Measurements from ENCODE around the gene LMTK3.

The LMTK3 gene

GRCh38 chr19:48552406-48553322 lies 41.0 kb upstream of the LMTK3 start:
- DNase-seq (ENCODE audit: insufficient read length, low spot score), result no peak

GRCh38 chr19:48551437-48552302 lies 40.0 kb upstream of the LMTK3 start, which contains the start of gene SULT2B1:
Gene SULT2B1, plus strand, starts transcription at chr19:48552172. Its CDS starts 81 bp downstream, at chr19:48552253.
- TF ChIP-seq POLR2AphosphoS5 (IDR thresholded peaks at IDR 0.05; ENCODE audit: low read depth, low read length), result no peak
- no peak for TF ChIP-seq TAF1 (IDR thresholded peaks at IDR 0.05; ENCODE audit: low read depth, low read length)
- no peak for TF ChIP-seq POLR2A (IDR thresholded peaks at IDR 0.05; ENCODE audit: low read depth, low read length)
- TF ChIP-seq POU2F2 (IDR thresholded peaks at IDR 0.05; ENCODE audit: low read depth, low read length), result no peak
- no peak for TF ChIP-seq SPI1 (IDR thresholded peaks at IDR 0.05; ENCODE audit: low read depth, low read length)
- TF ChIP-seq PAX5 (IDR thresholded peaks at IDR 0.05; ENCODE audit: insufficient read depth, low read length, severe bottlenecking), result no peak
- DNase-seq (ENCODE audit: insufficient read length, low spot score), result no peak
- FAIRE-seq, result no peak

More at GRCh38 chr19:48552406-48553322, 41.0 kb upstream of the LMTK3 start:
- TF ChIP-seq POLR2AphosphoS5 (IDR thresholded peaks at IDR 0.05; ENCODE audit: low read depth, low read length) (no peak), TAF1 (IDR thresholded peaks at IDR 0.05; ENCODE audit: low read depth, low read length) (no peak), POU2F2 (IDR thresholded peaks at IDR 0.05; ENCODE audit: low read depth, low read length) (no peak), SPI1 (IDR thresholded peaks at IDR 0.05; ENCODE audit: low read depth, low read length) (no peak), PAX5 (IDR thresholded peaks at IDR 0.05; ENCODE audit: insufficient read depth, low read length, severe bottlenecking) (no peak), POLR2A (IDR thresholded peaks at IDR 0.05; ENCODE audit: low read depth, low read length) (no peak)
- FAIRE-seq, result no peak

- no peak for FAIRE-seq
- TF ChIP-seq TAF1 (IDR thresholded peaks at IDR 0.05; ENCODE audit: low read depth, low read length) (no peak), POU2F2 (IDR thresholded peaks at IDR 0.05; ENCODE audit: low read depth, low read length) (no peak), PAX5 (IDR thresholded peaks at IDR 0.05; ENCODE audit: insufficient read depth, low read length, severe bottlenecking) (no peak), SPI1 (IDR thresholded peaks at IDR 0.05; ENCODE audit: low read depth, low read length) (no peak), POLR2AphosphoS5 (IDR thresholded peaks at IDR 0.05; ENCODE audit: low read depth, low read length) (no peak), POLR2A (IDR thresholded peaks at IDR 0.05; ENCODE audit: low read depth, low read length) (no peak)
Observed at GRCh38 chr19:48549380-48549779, 37.7 kb upstream of the LMTK3 start.

GRCh38 chr19:48548253-48548911 lies 36.7 kb upstream of the LMTK3 start:
- FAIRE-seq, result no peak
- DNase-seq (ENCODE audit: insufficient read length, low spot score), result no peak
- TF ChIP-seq SPI1 (IDR thresholded peaks at IDR 0.05; ENCODE audit: low read depth, low read length) (no peak), POU2F2 (IDR thresholded peaks at IDR 0.05; ENCODE audit: low read depth, low read length) (no peak), POLR2A (IDR thresholded peaks at IDR 0.05; ENCODE audit: low read depth, low read length) (no peak), TAF1 (IDR thresholded peaks at IDR 0.05; ENCODE audit: low read depth, low read length) (no peak), POLR2AphosphoS5 (IDR thresholded peaks at IDR 0.05; ENCODE audit: low read depth, low read length) (no peak), PAX5 (IDR thresholded peaks at IDR 0.05; ENCODE audit: insufficient read depth, low read length, severe bottlenecking) (no peak)

More at GRCh38 chr19:48549380-48549779, 37.7 kb upstream of the LMTK3 start:
- no peak for DNase-seq (ENCODE audit: insufficient read length, low spot score)

GRCh38 chr19:48547722-48548121 lies 36.1 kb upstream of the LMTK3 start:
- FAIRE-seq (no peak), DNase-seq (ENCODE audit: insufficient read length, low spot score) (no peak)
- TF ChIP-seq POLR2A (IDR thresholded peaks at IDR 0.05; ENCODE audit: low read depth, low read length) (no peak), PAX5 (IDR thresholded peaks at IDR 0.05; ENCODE audit: insufficient read depth, low read length, severe bottlenecking) (no peak), POLR2AphosphoS5 (IDR thresholded peaks at IDR 0.05; ENCODE audit: low read depth, low read length) (no peak), POU2F2 (IDR thresholded peaks at IDR 0.05; ENCODE audit: low read depth, low read length) (no peak), TAF1 (IDR thresholded peaks at IDR 0.05; ENCODE audit: low read depth, low read length) (no peak), SPI1 (IDR thresholded peaks at IDR 0.05; ENCODE audit: low read depth, low read length) (no peak)

- DNase-seq (ENCODE audit: insufficient read length, low spot score), result no peak
- no peak for FAIRE-seq
- TF ChIP-seq TAF1 (IDR thresholded peaks at IDR 0.05; ENCODE audit: low read depth, low read length) (no peak), POU2F2 (IDR thresholded peaks at IDR 0.05; ENCODE audit: low read depth, low read length) (no peak), POLR2A (IDR thresholded peaks at IDR 0.05; ENCODE audit: low read depth, low read length) (no peak), SPI1 (IDR thresholded peaks at IDR 0.05; ENCODE audit: low read depth, low read length) (no peak), POLR2AphosphoS5 (IDR thresholded peaks at IDR 0.05; ENCODE audit: low read depth, low read length) (no peak), PAX5 (IDR thresholded peaks at IDR 0.05; ENCODE audit: insufficient read depth, low read length, severe bottlenecking) (no peak)
Observed at GRCh38 chr19:48544856-48545750, 33.5 kb upstream of the LMTK3 start.

GRCh38 chr19:48543121-48543710 lies 31.6 kb upstream of the LMTK3 start:
- DNase-seq (ENCODE audit: insufficient read length, low spot score), result no peak
- no peak for TF ChIP-seq PAX5 (IDR thresholded peaks at IDR 0.05; ENCODE audit: insufficient read depth, low read length, severe bottlenecking)
- no peak for TF ChIP-seq POU2F2 (IDR thresholded peaks at IDR 0.05; ENCODE audit: low read depth, low read length)
- TF ChIP-seq TAF1 (IDR thresholded peaks at IDR 0.05; ENCODE audit: low read depth, low read length), result no peak
- TF ChIP-seq SPI1 (IDR thresholded peaks at IDR 0.05; ENCODE audit: low read depth, low read length), result no peak
- no peak for TF ChIP-seq POLR2AphosphoS5 (IDR thresholded peaks at IDR 0.05; ENCODE audit: low read depth, low read length)
- TF ChIP-seq POLR2A (IDR thresholded peaks at IDR 0.05; ENCODE audit: low read depth, low read length), result no peak
- no peak for FAIRE-seq
